CMK (cell line): ENCODE results near the gene PCDH15.

Experiments used
- DNase-seq: peaks from one replicate; pipeline ENCODE4 v3.0.0-alpha.2; 2010; ENCODE audit warnings: low read depth

Gene PCDH15

GRCh38 chr10:53843736-53844362 is 957.2 kb downstream of the PCDH15 start:
- DNase-seq: no peak

- no peak for DNase-seq
Measured at GRCh38 chr10:53841483-53842145, 959.4 kb downstream of the PCDH15 start.

- no peak for DNase-seq
Measured at GRCh38 chr10:53840653-53841052, 960.4 kb downstream of the PCDH15 start.

- DNase-seq: no peak
Measured at GRCh38 chr10:53839440-53840039, 961.5 kb downstream of the PCDH15 start.

- DNase-seq: no peak
Measured at GRCh38 chr10:53836638-53837037, 964.4 kb downstream of the PCDH15 start.

GRCh38 chr10:53833908-53834307 is 967.1 kb downstream of the PCDH15 start:
- DNase-seq: no peak

GRCh38 chr10:53827261-53827660 is 973.8 kb downstream of the PCDH15 start:
- DNase-seq: no peak

GRCh38 chr10:53808677-53809372 is 992.2 kb downstream of the PCDH15 start:
- no peak for DNase-seq

GRCh38 chr10:53786236-53786900 is 1014.7 kb downstream of the PCDH15 start:
- no peak for DNase-seq

GRCh38 chr10:53771701-53772100 is 1029.3 kb downstream of the PCDH15 start:
- DNase-seq: no peak

GRCh38 chr10:53770903-53771302 is 1030.1 kb downstream of the PCDH15 start:
- DNase-seq: no peak

- DNase-seq: no peak
Measured at GRCh38 chr10:53765311-53765710, 1035.7 kb downstream of the PCDH15 start.

- DNase-seq: no peak
Measured at GRCh38 chr10:53754596-53755250, 1046.3 kb downstream of the PCDH15 start.
